Fibroblast of lung (primary cell): Measurements from ENCODE around the gene OR1D5. TPM values are rescaled to one million over a fixed set of nuclear protein-coding genes. Genes with fewer than 3 reads are reported as not detected.

Source experiments
- DNase-seq, 2 donors: peaks; one replicate each; pipeline versions ENCODE4 v3.0.0 to v3.0.0-alpha.2; 2010; ENCODE audit warnings: low read depth in 2 of 2
- H2AFZ ChIP-seq: 2 replicates; pipeline ENCODE4 v1.5.1; 2012; ENCODE audit warnings: low read length, control low read depth, inconsistent platforms
- H3K27ac ChIP-seq: 2 replicates; pipeline ENCODE4 v1.5.1; 2011; ENCODE audit warnings: low read length, control low read depth; ENCODE audit not compliant: insufficient read depth
- H3K27me3 ChIP-seq: 2 replicates; pipeline ENCODE4 v1.5.1; 2011; ENCODE audit warnings: mild to moderate bottlenecking, low read length; ENCODE audit not compliant: control insufficient read depth, insufficient read depth
- H3K36me3 ChIP-seq: 2 replicates; pipeline ENCODE4 v1.5.1; 2011; ENCODE audit warnings: low read length; ENCODE audit not compliant: control insufficient read depth, insufficient read depth
- H3K4me1 ChIP-seq: 2 replicates; pipeline ENCODE4 v1.5.1; 2011; ENCODE audit warnings: low read length; ENCODE audit not compliant: control insufficient read depth, insufficient read depth; ENCODE audit errors: extremely low read depth
- H3K4me2 ChIP-seq: 2 replicates; pipeline ENCODE4 v1.5.1; 2011; ENCODE audit warnings: low read length, control low read depth; ENCODE audit not compliant: insufficient read depth; ENCODE audit errors: extremely low read depth
- H3K4me3 ChIP-seq, 4 experiments: fragments of 200-600 bp in 1 of 4; sonication (generic) in 1 of 4; replicated peaks in 1 of 4; 2 replicates each; pipeline ENCODE4 v1.5.1; 2011 to 2016; ENCODE audit warnings: low read length in 4 of 4, low read depth in 3 of 4, mild to moderate bottlenecking in 3 of 4, control low read depth in 2 of 4, inconsistent platforms in 1 of 4, mixed read lengths in 1 of 4; ENCODE audit not compliant: insufficient read depth in 1 of 4; ENCODE audit errors: control extremely low read depth in 1 of 4
- H3K79me2 ChIP-seq: 2 replicates; pipeline ENCODE4 v1.5.1; 2012; ENCODE audit warnings: mild to moderate bottlenecking, low read length, inconsistent platforms; ENCODE audit not compliant: control insufficient read depth, insufficient read depth
- H3K9ac ChIP-seq: 2 replicates; pipeline ENCODE4 v1.5.1; 2011; ENCODE audit warnings: mild to moderate bottlenecking, low read length, control low read depth; ENCODE audit not compliant: insufficient read depth
- H3K9me3 ChIP-seq: 2 replicates; pipeline ENCODE4 v1.5.1; 2012; ENCODE audit warnings: low read depth, low read length; ENCODE audit not compliant: control insufficient read depth, insufficient read depth
- H4K20me1 ChIP-seq: 2 replicates; pipeline ENCODE4 v1.5.1; 2011; ENCODE audit warnings: low read length; ENCODE audit not compliant: control insufficient read depth, insufficient read depth; ENCODE audit errors: extremely low read depth
- CTCF ChIP-seq, 2 donors: IDR thresholded peaks in 1 of 2; conservative IDR thresholded peaks in 1 of 2; 1 replicate in 1 of 2; 2 replicates in 1 of 2; pipeline ENCODE4 v1.5.1; 2011 to 2012; ENCODE audit warnings: low read length in 2 of 2, control low read depth in 1 of 2, inconsistent platforms in 1 of 2, low read depth in 1 of 2, mild to moderate bottlenecking in 1 of 2
- EZH2 ChIP-seq: IDR thresholded peaks from 2 replicates; pipeline ENCODE4 v1.5.1; 2012; ENCODE audit warnings: low read length, control low read depth, mild to moderate bottlenecking; ENCODE audit errors: missing control alignments
- polyA plus RNA-seq, 2 donors: library from polyadenylated mRNA; depleted of rRNA in 1 of 2; stranded (reverse) in 1 of 2; unstranded in 1 of 2; fragments of >200 nt; gene quantifications; 2 replicates each; pipeline ENCODE4 v1.2.1, GENCODE V29; 2011 to 2012; ENCODE audit warnings: missing spikeins in 1 of 2
- total RNA-seq: library from RNA; depleted of rRNA; stranded (reverse); fragments of >200 nt; gene quantifications from 2 replicates; pipeline ENCODE4 v1.2.1, GENCODE V29; 2014

OR1D5 gene
- total and polyA plus RNA-seq, 2 donors (not counting 1 experiment from before 2014, with no cell fraction given) = not detected

GRCh38 chr17:3026856-3027751 is 36.3 kb downstream of the OR1D5 start:
- no peak for TF ChIP-seq CTCF (conservative IDR thresholded peaks at IDR 0.05 in 1 of 2, IDR thresholded peaks at IDR 0.05 in 1 of 2; ENCODE audit: low read depth in 1 of 2, low read length in 2 of 2)
- TF ChIP-seq EZH2 = no peak
- no peak overlapping the region for H3K9ac ChIP-seq
- H2AFZ ChIP-seq = no peak overlapping the region
- no peak overlapping the region for H3K27ac ChIP-seq
- no peak overlapping the region for H3K4me2 ChIP-seq
- no peaks in the 10 kb centered on the region for H3K27me3 ChIP-seq
- H4K20me1 ChIP-seq = no peaks in the 10 kb centered on the region
- H3K4me3 ChIP-seq = no peak overlapping the region
- DNase-seq = peak in 1 of 2 donors; percentile 58
- H3K79me2 ChIP-seq = no peaks in the 10 kb centered on the region
- H3K4me1 ChIP-seq = no peaks in the 10 kb centered on the region
- H3K9me3 ChIP-seq = no peaks in the 10 kb centered on the region
- no peaks in the 10 kb centered on the region for H3K36me3 ChIP-seq

- no peaks in the 10 kb centered on the region for H4K20me1 ChIP-seq
- H3K4me1 ChIP-seq = no peaks in the 10 kb centered on the region
- H2AFZ ChIP-seq = no peak overlapping the region
- DNase-seq = no peak
- no peaks in the 10 kb centered on the region for H3K79me2 ChIP-seq
- H3K4me2 ChIP-seq = no peak overlapping the region
- no peaks in the 10 kb centered on the region for H3K36me3 ChIP-seq
- TF ChIP-seq EZH2 (no peak), CTCF (conservative IDR thresholded peaks at IDR 0.05 in 1 of 2, IDR thresholded peaks at IDR 0.05 in 1 of 2; ENCODE audit: low read depth in 1 of 2, low read length in 2 of 2) (no peak)
- no peaks in the 10 kb centered on the region for H3K9me3 ChIP-seq
- no peak overlapping the region for H3K9ac ChIP-seq
- H3K27me3 ChIP-seq = no peaks in the 10 kb centered on the region
- no peak overlapping the region for H3K27ac ChIP-seq
- no peak overlapping the region for H3K4me3 ChIP-seq
Observed at GRCh38 chr17:3026125-3026855, 37.1 kb downstream of the OR1D5 start.

GRCh38 chr17:3025421-3026124 is 37.8 kb downstream of the OR1D5 start:
- Histone ChIP-seq H3K4me1 (no peaks in the 10 kb centered on the region), H3K4me3 (no peak overlapping the region), H3K9ac (no peak overlapping the region), H3K79me2 (no peaks in the 10 kb centered on the region), H3K9me3 (no peaks in the 10 kb centered on the region), H3K4me2 (no peak overlapping the region), H3K27ac (no peak overlapping the region), H3K27me3 (no peaks in the 10 kb centered on the region), H2AFZ (no peak overlapping the region), H3K36me3 (no peaks in the 10 kb centered on the region), H4K20me1 (no peaks in the 10 kb centered on the region)
- no peak for TF ChIP-seq CTCF (conservative IDR thresholded peaks at IDR 0.05 in 1 of 2, IDR thresholded peaks at IDR 0.05 in 1 of 2; ENCODE audit: low read depth in 1 of 2, low read length in 2 of 2)
- no peak for TF ChIP-seq EZH2
- no peak for DNase-seq
